8988T (cell line): ENCODE data around the gene IFNL4.
"Not testable (repeated sequence)": the region's sequence is repeated elsewhere in the genome, so short reads cannot be mapped to it uniquely, and the experiment has no call there.

Experiments used
- DNase-seq: peaks from one replicate; pipeline ENCODE4 v3.0.0; 2011

IFNL4 gene

GRCh38 chr19:39248806-39249205 is at the start of gene IFNL4:
IFNL4 (minus strand) TSS chr19:39248856.
- peak; percentile 37 for DNase-seq

GRCh38 chr19:39297931-39298634 is 49.4 kb upstream of the IFNL4 start:
- no peak for DNase-seq

- DNase-seq, result peak; percentile 23
These were observed 48.2 kb upstream of the IFNL4 start for GRCh38 chr19:39296906-39297305.

- peak; percentile 20 for DNase-seq
These were observed 47.5 kb upstream of the IFNL4 start, which contains the start of gene IFNL1 for GRCh38 chr19:39296055-39296645. IFNL1 (plus strand) TSS chr19:39296407; CDS start chr19:39296422, 15 bp downstream.

GRCh38 chr19:39293394-39293793 is 44.7 kb upstream of the IFNL4 start:
- DNase-seq, result no peak

- DNase-seq, result peak; percentile 1
These were observed 35.4 kb upstream of the IFNL4 start for GRCh38 chr19:39284032-39284431.

GRCh38 chr19:39282021-39282420 is 33.4 kb upstream of the IFNL4 start:
- DNase-seq, result peak; percentile 1

GRCh38 chr19:39277598-39277997 is 28.9 kb upstream of the IFNL4 start:
- peak; percentile 10 for DNase-seq

GRCh38 chr19:39276740-39277139 is 28.1 kb upstream of the IFNL4 start:
- no peak for DNase-seq

- peak; percentile 11 for DNase-seq
These were observed 26.9 kb upstream of the IFNL4 start for GRCh38 chr19:39275578-39275977.

- DNase-seq, result not testable (repeated sequence)
These were observed 25.2 kb upstream of the IFNL4 start for GRCh38 chr19:39273859-39274258.

- DNase-seq, result peak; percentile 56
These were observed 21.6 kb upstream of the IFNL4 start for GRCh38 chr19:39270036-39270871.

GRCh38 chr19:39269369-39269768 is 20.7 kb upstream of the IFNL4 start:
- DNase-seq, result peak; percentile 18

- peak; percentile 15 for DNase-seq
These were observed 20.0 kb upstream of the IFNL4 start for GRCh38 chr19:39268531-39269223.

GRCh38 chr19:39268085-39268484 is 19.4 kb upstream of the IFNL4 start, which contains the start of gene IFNL2:
IFNL2 (plus strand) TSS chr19:39268396; CDS start chr19:39268569, 173 bp downstream.
- DNase-seq, result not testable (repeated sequence)

- DNase-seq, result peak; percentile 75
These were observed 16.8 kb upstream of the IFNL4 start for GRCh38 chr19:39265321-39265916.

- peak; percentile 56 for DNase-seq
These were observed 15.9 kb upstream of the IFNL4 start for GRCh38 chr19:39264306-39265290.

- peak; percentile 83 for DNase-seq
These were observed 15.3 kb upstream of the IFNL4 start for GRCh38 chr19:39263912-39264305.

GRCh38 chr19:39262496-39262895 is 13.8 kb upstream of the IFNL4 start:
- DNase-seq, result no peak

GRCh38 chr19:39261704-39262103 is 13.0 kb upstream of the IFNL4 start:
- peak; percentile 36 for DNase-seq

GRCh38 chr19:39257227-39257626 is 8.6 kb upstream of the IFNL4 start:
- DNase-seq, result no peak
